GM12875 (cell line): Measurements from ENCODE around the gene SPRED2.

Source experiments
- H3K4me3 ChIP-seq: one replicate; pipeline ENCODE4 v1.5.1; 2011; ENCODE audit warnings: low read depth, low read length, control low read depth
- CTCF ChIP-seq: IDR thresholded peaks from 2 replicates; pipeline ENCODE4 v1.5.1; 2011; ENCODE audit warnings: low read depth, mild to moderate bottlenecking, control low read depth, inconsistent platforms, low read length, moderate library complexity, borderline replicate concordance; ENCODE audit not compliant: insufficient read depth

The SPRED2 gene

GRCh38 chr2:65395621-65396347 is 36.6 kb downstream of the SPRED2 start:
- TF ChIP-seq CTCF = no peak
- no peak overlapping the region for H3K4me3 ChIP-seq

GRCh38 chr2:65393743-65394422 is 38.5 kb downstream of the SPRED2 start:
- H3K4me3 ChIP-seq = no peak overlapping the region
- no peak for TF ChIP-seq CTCF

- no peak for TF ChIP-seq CTCF
These were observed 39.4 kb downstream of the SPRED2 start for GRCh38 chr2:65393046-65393445.

GRCh38 chr2:65392609-65393008 is 39.8 kb downstream of the SPRED2 start:
- H3K4me3 ChIP-seq = no peak overlapping the region
- no peak for TF ChIP-seq CTCF

More at GRCh38 chr2:65393046-65393445, 39.4 kb downstream of the SPRED2 start:
- no peak overlapping the region for H3K4me3 ChIP-seq

DNA sequence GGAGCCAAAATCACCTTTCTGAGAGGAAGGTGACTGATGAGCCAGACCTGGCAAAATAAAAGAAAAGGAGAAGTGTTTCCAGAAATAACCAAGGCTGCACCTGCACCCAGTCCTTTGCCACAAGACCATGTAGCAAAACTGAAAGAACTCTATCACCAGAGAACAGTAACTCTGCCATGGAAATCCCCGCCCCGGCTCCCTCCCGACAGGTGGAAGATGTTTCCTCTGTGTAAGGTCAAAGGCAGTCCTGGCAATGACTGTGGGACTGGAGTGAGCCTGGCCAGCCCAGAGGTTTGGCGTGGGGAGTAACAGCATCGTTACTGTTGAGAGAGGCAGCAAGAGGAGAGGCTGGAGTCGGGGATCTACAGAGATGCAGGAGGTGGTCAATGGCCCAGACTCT is 42.3 kb downstream of the SPRED2 start:
- no peak overlapping the region for H3K4me3 ChIP-seq
- no peak for TF ChIP-seq CTCF

DNA sequence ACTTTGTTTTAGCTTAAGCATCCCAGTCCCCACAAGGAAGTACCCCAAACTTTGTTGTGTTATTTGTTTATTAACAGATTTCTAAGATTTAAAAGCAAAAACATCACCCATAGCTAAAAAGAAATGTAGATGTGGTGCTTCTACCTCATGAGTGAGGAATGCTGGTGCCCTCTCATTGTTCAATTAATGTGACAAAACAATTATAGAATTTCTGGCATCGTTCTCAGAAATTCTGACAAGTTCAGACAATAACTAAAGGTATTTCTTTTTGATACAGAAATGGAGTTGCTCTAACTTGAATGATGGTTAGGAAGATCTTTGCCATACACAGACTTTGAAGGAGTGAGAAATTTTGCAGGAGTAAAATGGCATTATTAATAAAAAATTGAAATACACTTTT is 42.9 kb downstream of the SPRED2 start:
- H3K4me3 ChIP-seq = no peak overlapping the region
- TF ChIP-seq CTCF = no peak

DNA sequence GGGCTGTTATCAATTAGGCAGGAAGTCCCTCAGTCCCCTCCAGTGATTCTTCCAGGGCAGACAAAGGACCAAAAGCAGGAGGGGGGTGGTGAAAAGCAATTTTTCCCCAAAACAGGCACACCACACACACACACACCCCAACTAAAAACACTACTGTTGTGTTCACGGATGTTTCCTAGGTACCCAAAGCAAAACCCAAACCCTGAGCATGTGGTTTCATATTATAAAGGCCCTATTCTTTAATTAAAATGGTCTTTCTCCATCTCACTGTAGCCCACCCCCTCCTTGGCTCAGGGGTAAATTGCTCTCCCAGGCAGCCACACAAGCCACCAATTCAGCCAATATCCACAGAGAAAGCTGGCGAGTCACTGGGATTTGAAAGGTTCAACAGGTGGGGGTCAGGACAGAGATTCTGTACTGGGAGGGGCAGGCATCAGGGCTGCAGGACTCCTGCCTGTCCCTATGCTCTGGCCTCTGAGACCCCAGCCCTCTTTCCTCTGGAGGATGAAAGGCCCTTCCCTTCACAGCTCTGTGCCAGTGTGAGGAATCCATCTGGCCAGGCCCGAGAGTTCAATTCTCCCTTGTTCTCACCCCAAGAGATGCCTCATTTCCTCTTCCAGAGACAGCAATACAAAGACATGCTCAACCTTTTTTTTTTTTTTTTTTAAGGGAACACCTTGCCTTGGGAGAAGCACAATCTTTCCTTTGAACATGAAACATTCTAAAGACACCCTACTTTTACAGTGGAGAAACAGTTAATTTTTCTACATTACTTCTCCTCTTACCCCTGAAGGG is 43.6 kb downstream of the SPRED2 start:
- no peak for TF ChIP-seq CTCF

More for the DNA sequence above, 43.6 kb downstream of the SPRED2 start:
- no peak overlapping the region for H3K4me3 ChIP-seq
